ENCODE measurements around the gene MS4A6E. TPM values are rescaled to one million over a fixed set of nuclear protein-coding genes. Genes with fewer than 3 reads are reported as not detected.

The MS4A6E gene
- total and polyA plus RNA-seq, 9 donors: 1.3 TPM; not detected in 8

GRCh38 chr11:60305906-60306619 is 21.0 kb upstream of the MS4A6E start:
- intact Hi-C loops (cut with DNase I): no loop called here
- DNase-seq: no peak
- 54 to 67% (median 63%) methylated on average over 3 of the region's 3 CpGs for WGBS, 3 donors

GRCh38 chr11:60307507-60308195 is 19.4 kb upstream of the MS4A6E start:
- H3K4me1 ChIP-seq (ENCODE audit: insufficient read depth): no peaks in the 10 kb centered on the region

More at GRCh38 chr11:60305906-60306619, 21.0 kb upstream of the MS4A6E start:
- Histone ChIP-seq H3K27me3 (no peaks in the 10 kb centered on the region), H3K4me3 (no peak overlapping the region), H3K27ac (no peak overlapping the region), H3K4me1 (ENCODE audit: insufficient read depth) (no peaks in the 10 kb centered on the region), H3K9me3 (no peaks in the 10 kb centered on the region), H3K36me3 (no peaks in the 10 kb centered on the region)
- TF ChIP-seq CTCF (IDR thresholded peaks at IDR 0.05) (no peak), EP300 (IDR thresholded peaks at IDR 0.05) (no peak), POLR2A (IDR thresholded peaks at IDR 0.05) (no peak)

GRCh38 chr11:60310407-60310998 is 16.6 kb upstream of the MS4A6E start:
- no peak overlapping the region for H3K27ac ChIP-seq
- TF ChIP-seq POLR2A (IDR thresholded peaks at IDR 0.05) (no peak), CTCF (IDR thresholded peaks at IDR 0.05) (no peak), EP300 (IDR thresholded peaks at IDR 0.05) (no peak)
- 56 to 65% (median 58%) methylated on average over 5 of the region's 5 CpGs for WGBS, 3 donors
- no peak for DNase-seq
- no peaks in the 10 kb centered on the region for H3K27me3 ChIP-seq
- no peak overlapping the region for H3K4me3 ChIP-seq
- intact Hi-C loops (cut with DNase I): no loop called here
- H3K9me3 ChIP-seq: no peaks in the 10 kb centered on the region
- H3K4me1 ChIP-seq (ENCODE audit: insufficient read depth): no peaks in the 10 kb centered on the region
- no peaks in the 10 kb centered on the region for H3K36me3 ChIP-seq

More at GRCh38 chr11:60307507-60308195, 19.4 kb upstream of the MS4A6E start:
- no peaks in the 10 kb centered on the region for H3K36me3 ChIP-seq
- TF ChIP-seq CTCF (IDR thresholded peaks at IDR 0.05): no peak
- TF ChIP-seq EP300 (IDR thresholded peaks at IDR 0.05): no peak
- TF ChIP-seq POLR2A (IDR thresholded peaks at IDR 0.05): no peak
- 86 to 91% (median 90%) methylated on average over 3 of the region's 3 CpGs for WGBS, 3 donors
- no peak overlapping the region for H3K4me3 ChIP-seq
- no peak overlapping the region for H3K27ac ChIP-seq
- intact Hi-C loops (cut with DNase I): no loop called here
- no peaks in the 10 kb centered on the region for H3K27me3 ChIP-seq
- no peak for DNase-seq
- no peaks in the 10 kb centered on the region for H3K9me3 ChIP-seq

GRCh38 chr11:60314635-60315321 is 12.3 kb upstream of the MS4A6E start:
- Histone ChIP-seq H3K9me3 (no peaks in the 10 kb centered on the region), H3K4me3 (no peak overlapping the region), H3K27ac (no peak overlapping the region), H3K36me3 (no peaks in the 10 kb centered on the region), H3K27me3 (no peaks in the 10 kb centered on the region), H3K4me1 (ENCODE audit: insufficient read depth) (no peaks in the 10 kb centered on the region)
- DNase-seq: no peak
- intact Hi-C loops (cut with DNase I): no loop called here
- WGBS, 3 donors: 18 to 27% (median 22%) methylated on average over 2 of the region's 2 CpGs
- no peak for TF ChIP-seq CTCF (IDR thresholded peaks at IDR 0.05)
- TF ChIP-seq POLR2A (IDR thresholded peaks at IDR 0.05): no peak
- TF ChIP-seq EP300 (IDR thresholded peaks at IDR 0.05): no peak

All from ovary (tissue), 9 donors.